NCI-H526 treated with DMSO at 0.1 percent for 48 hours (cell line): ENCODE data around the gene KCNK15.
A peak's percentile ranks its signal among the peaks of the same experiment; 100 is the strongest.

Source experiments
- DNase-seq: peaks from one replicate; lab custom pipeline; 2025; lab: John Stamatoyannopoulos, UW

KCNK15 gene

DNA sequence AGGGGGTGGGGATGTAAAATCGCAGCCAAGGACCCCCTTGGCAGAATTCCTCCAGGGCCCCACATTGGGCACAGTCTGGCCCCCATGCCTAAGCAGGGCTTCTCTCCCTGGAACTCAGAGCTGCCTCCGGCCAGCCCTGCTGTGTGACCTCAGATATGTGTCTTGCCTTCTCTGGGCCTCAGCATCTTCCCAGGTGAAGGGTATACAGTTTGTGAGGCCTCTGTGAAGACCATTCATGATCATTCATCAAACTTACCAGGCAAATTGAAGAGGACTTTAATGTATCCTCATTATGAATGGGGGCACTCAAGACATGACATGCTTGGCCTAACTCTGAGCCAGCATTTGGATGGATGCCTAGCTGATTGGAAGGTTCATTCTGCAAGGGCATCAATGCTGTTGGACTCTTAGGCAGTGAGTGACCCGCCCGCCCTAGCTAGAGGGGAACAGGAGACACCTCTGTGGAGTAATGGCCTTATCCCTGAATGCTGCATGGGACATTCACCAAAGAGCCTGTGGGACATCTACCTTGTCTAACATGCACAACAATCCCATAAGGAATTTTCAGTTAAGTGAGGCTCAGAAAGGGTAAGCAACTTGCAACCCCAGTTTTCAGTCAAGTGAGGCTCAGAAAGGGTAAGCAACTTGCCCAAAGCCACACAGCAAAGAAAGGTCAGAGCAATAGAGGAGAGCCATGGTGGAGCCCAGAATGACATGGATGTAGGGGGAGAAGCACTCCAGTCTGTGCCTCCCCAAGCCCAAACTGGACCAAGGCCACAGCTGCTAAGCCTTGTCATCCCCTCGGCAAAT, 30.0 kb upstream of the KCNK15 start:
- no peak for DNase-seq

DNA sequence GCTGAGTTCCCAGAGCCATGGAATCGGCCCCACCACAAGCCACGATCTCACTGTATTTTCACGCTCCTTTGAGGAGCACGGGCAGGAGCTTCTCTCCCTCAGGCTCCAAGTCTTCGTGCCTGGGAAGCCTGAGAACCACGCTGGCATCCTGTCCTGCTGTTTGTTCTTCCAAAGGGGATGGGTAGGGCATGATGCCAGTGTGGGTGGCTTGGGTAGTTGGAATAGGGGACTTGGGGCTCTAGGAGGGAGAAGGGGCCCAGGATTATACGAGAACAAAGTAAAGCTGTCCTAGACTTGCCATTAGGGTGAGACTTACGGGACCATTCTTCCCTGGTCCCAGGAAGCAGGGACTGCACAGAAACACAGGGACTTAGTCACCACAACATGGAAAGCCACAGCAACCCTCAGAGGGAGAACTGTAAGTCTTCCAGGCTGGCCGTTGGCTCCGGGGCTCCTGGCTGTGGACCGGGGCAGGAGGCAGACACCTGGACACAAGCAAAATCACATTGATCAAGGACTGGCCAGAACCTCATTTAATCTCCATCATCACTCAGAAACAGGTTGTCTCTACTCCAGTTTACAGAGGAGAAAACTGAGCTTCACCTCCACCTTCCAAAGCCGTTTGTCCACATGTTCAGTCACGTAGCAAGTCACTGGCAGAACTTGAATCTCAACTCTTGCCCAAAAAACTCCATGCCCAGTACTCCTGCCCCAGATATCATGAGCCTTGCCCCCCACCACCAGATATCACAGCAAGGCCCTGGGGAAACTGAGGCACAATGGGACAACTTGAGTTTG, 29.2 kb upstream of the KCNK15 start:
- DNase-seq, result no peak

DNA sequence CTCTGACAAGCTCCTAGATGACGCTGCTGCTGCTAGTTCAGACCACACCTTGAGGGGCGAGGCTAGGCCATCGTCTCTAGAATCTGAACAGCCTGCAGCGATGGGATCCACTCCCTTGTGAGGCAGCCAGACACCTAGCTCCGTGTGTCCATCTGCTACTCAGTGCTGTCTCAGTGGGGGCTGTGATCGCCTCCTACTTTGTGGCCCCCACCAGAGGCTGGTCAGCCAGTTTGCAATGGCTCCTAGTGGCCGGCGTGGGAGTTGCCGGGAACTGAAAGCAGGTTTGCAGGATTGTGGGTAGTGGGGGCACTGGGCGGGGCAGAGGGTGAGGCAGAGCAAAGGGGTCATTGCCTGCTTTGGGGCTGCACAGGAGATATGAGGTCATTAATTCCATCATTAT, 27.7 kb upstream of the KCNK15 start:
- no peak for DNase-seq

DNA sequence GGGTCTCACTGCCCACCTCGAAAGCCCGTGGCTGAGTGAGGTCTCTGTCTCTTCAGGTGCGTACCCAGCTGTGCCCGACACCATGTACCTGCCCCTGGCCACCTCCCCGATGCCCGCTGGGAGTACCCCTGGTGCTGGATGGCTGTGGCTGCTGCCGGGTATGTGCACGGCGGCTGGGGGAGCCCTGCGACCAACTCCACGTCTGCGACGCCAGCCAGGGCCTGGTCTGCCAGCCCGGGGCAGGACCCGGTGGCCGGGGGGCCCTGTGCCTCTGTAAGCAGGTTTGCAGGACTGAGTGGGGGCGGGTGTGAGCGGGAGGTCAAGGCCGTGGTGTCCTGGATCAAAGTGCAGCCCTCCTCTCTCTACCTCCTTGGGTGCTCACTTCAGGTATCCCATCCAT, 25.8 kb upstream of the KCNK15 start:
- no peak for DNase-seq

DNA sequence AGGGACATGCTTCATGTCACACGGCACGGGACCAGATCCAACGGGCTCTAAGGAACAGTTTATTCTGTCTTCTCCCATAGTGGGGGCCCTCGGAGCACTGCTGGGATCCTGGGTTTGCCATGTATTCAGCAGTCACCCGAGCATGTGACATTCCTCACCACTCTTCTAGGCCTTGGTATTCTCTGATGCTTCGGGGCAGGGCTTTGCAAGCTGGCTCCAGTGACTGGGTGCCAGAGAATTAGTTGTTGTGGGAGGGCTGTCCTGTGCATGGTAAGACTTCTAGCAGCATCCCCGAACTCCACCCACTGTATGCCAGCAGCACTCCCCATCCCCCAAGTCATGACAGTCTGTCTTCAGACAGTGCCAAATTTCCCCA, 25.1 kb upstream of the KCNK15 start:
- DNase-seq, result no peak

DNA sequence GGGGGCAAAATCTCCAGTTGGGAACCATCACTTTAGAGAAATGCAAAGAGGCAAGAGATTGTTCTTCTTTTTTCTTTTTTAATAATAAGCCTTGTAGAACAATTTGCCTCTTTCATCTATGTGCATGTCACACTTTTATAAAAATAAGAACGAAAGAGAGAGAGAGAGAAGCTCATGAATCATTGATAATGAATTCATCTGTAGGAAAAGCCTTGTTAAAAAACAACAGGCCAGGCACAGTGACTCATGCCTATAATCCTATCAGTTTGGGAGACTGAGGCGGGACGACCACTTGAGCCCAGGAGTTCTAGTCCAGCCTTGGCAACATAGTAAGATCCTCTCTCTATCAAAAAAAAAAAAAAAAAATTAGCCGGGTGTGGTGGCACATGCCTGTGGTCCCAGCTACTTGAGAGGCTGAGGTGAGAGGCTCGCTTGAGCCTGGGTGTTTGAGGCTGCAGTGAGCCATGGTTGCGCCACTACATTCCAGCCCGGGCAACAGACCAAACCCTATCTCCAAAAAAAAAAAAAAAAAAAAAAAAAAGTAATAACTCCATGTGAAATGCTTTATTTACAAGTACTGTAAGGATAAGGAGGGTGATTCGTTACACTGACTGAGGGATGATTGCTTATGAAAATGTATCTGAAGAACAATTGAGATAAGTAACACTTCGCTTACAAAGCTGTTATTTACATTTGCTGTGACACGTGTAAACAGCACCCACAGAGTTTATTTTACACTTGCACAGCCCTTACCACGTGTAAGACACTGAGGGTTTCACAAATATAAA, 24.5 kb upstream of the KCNK15 start:
- DNase-seq, result no peak

DNA sequence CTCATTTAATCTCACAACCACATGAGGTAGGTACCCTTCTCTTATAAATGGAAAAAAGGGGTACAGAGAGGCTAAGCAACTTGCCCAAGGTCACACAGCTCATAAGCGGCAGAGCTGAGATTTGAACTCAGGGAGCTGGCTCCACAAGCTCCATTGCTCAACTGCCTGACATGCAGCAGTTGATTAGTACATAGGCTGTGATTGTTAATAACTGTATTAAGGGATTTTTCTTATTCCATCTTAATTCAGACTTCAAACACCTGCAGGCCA, 23.9 kb upstream of the KCNK15 start:
- no peak for DNase-seq

DNA sequence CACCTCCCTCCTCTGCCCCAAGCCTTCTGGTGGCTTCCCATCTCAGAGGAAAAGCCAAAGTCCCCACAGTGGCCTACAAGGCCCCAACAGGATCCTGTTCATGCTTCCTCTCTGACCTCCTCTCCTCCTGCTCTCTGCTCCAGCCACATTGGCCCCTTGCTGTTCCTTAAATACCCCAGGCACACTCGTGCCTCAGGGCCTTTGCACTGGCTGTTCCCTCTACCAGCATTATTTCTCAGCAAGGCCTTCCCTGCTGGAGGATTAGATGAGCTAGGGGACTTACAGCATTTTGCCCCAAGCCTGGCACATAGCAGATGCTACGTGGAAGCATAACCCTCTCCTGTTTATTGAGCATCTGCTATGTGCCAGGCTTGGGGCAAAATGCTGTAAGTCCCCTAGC, 22.7 kb upstream of the KCNK15 start:
- no peak for DNase-seq

DNA sequence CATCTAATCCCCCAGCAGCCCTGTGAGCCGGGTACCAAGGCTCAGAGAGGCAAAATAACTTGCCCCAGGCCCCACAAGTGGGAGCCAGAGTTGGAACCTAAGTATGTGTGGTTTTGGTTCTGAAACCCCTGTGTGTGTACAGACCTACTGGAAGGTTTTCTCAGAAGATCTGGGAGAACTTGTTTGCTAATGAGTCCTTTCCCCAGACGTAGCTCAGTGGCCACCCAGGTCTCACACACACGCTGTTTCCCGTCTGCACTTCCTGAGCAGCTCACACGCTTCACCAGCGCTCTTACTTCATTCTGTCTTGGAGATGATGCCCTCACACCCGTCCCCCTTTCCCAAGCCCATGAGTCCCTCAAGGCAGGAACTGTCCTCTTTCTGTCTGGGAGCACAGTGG, 22.3 kb upstream of the KCNK15 start:
- no peak for DNase-seq

DNA sequence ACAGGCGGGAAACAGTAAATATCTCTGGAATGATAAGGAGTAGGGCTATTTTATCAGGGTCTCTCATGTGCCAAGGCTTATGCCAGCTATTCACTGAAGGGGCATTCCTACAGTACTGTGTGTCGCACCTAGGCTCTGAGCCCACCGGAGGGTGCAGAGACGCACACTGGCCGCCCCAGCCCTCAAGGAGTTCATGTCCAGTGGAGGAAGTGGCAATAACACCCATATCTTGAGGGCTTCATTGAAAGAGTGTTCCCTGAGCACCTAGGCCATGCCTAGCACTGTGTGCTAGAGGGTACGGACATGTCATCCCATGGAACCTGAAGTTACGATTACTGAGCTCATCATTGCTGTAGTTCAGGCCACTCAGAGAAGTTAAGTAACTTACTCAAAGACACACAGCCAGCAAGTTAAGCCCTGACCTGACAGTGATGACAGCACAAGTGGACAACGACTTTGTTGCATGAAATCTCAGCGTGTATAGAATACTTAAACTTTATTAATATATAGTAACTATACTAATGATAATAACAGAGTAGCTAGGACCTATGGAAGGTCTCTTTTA, 21.8 kb upstream of the KCNK15 start:
- DNase-seq, result no peak

DNA sequence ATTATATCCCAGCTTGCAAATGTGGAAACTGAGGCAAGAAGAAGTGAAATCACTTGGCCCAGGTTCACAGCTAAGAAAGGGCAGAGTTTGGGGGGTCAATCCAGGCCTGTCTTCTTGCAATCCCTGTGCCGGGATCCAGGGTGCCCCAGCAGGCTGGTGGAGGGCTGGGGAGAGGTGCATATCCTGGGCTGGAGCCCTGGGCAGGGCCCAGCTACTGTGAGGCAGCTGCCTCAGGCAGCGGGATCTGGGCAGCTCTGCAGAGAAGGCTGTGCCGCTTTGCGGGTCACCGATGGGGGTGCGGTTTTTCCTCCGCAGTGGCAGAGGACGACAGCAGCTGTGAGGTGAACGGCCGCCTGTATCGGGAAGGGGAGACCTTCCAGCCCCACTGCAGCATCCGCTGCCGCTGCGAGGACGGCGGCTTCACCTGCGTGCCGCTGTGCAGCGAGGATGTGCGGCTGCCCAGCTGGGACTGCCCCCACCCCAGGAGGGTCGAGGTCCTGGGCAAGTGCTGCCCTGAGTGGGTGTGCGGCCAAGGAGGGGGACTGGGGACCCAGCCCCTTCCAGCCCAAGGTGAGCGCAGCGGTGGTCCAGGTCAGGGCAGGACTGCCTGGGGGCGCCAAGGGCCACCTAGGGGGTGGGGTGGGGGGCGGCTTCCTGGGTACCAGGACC, 21.1 kb upstream of the KCNK15 start:
- no peak for DNase-seq

DNA sequence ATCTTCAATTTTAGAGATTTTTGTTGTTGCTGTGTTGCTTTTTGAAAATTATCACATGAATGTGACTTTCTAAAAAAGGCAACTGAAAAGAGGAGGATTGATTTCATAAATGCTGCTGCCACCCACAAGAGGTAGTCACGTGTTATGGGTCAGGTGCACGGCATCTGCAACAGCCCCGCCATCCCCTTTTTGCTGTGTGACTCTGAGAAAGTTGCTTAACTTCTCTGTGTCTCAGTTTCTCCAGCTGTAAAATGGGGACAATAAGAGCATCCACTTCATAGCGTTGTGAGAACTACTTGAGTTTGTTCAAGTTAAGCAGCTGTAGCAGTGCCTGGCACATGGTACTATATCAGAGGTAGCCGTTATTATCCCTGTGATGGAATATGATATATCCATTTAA, 19.8 kb upstream of the KCNK15 start:
- no peak for DNase-seq

DNA sequence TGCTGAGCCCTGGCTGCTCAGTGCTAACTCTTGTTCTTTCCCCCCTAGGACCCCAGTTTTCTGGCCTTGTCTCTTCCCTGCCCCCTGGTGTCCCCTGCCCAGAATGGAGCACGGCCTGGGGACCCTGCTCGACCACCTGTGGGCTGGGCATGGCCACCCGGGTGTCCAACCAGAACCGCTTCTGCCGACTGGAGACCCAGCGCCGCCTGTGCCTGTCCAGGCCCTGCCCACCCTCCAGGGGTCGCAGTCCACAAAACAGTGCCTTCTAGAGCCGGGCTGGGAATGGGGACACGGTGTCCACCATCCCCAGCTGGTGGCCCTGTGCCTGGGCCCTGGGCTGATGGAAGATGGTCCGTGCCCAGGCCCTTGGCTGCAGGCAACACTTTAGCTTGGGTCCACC, 18.6 kb upstream of the KCNK15 start:
- no peak for DNase-seq

DNA sequence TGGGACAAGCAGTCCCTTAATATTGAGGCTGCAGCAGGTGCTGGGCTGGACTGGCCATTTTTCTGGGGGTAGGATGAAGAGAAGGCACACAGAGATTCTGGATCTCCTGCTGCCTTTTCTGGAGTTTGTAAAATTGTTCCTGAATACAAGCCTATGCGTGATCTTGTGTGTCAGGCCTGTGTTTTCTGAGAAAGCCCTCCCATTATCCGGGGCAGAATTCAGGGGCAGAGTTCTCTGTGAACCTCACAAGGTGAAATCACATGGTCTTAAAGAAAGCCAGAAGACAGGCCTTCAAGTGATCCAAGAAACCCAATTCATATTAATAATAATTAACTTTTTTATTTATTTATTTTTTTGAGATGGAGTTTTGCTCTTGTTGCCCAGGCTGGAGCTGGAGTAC, 18.0 kb upstream of the KCNK15 start:
- DNase-seq, result no peak

DNA sequence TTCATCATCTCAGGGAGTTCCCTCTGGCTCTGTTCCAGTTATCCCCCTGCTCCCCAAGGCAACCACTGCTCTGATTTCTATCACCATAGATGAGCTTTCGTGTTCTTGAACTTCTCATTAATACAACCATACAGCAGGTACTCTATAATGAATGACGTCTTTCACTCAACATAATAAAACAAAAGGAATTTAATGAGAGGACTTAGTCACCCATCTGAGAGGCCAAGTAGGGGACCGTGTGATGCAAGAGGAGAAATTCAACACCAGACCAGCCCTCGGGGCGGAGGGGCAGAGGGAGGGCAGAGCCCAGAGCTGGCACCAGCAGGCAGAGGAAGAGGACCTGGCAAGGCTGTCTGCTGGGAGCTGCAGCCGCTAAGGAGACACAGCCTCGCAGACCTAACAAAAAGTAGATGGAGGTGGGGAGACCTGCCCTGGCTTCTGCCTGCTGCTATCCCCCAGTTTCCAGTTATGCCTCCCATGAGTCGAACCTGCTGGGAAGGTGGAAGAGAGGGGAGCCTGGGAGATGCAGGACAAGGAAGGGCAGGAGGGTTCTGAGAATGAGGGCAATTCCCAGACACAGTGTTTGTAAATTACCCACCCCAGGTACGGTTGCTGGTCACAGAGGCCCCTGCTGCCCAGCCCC, 16.7 kb upstream of the KCNK15 start:
- DNase-seq, result peak; percentile 51

DNA sequence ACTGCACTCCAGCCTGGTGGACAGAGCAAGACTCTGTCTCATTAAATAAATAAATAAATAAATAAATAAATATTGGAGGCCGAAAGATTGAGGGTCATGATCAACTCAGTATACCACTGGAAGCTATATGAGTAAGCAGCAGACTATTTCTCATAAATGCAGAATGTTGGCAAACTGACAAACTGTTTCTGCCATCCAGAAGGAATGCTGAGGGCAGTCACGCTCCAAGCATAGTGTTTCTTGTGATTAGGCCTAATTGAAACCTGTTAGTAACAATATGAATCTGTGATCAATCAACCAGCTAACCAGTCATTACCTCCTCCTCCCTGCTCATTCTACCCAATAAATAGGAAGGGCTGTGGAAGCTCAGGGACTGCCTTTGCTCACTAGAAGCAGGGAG, 15.2 kb upstream of the KCNK15 start:
- DNase-seq, result no peak

DNA sequence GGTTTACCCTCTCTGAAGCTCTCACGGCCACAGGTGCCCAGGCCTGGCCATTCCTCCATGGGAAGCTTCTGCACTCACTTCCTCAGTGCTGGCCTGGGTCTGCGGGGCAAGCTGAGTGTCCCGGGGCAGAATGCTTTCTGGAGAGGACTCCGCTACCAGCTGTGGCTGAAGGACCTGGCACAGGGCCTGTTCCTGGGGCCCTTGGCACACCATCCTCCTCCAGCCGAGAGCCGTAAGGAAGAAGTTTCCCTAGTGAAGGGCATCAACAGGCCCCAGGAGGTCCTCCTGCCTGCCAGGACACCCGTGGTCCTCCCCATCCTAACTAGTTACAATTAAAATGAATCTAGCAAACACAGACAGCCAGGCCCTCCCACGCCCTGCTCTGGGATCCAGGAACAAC, 14.0 kb upstream of the KCNK15 start:
- no peak for DNase-seq

DNA sequence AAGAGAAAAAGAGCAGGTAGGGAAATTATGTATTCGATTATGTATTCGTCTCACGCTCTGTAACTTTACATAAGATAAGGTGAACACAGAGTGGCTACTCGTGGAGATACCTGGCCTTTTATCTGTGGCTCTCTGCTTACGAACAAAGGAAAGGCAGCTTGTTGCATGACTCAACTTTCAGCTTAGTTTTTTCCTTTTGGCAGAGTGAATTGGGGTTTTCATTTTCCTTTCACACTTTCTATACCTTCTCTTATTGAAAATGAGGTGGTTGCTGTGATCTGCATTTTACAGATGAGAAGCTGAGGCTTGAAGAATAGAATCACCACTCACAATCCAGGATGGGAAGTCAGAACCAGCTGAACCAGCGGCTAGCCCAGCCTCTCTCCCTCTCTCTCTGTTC, 13.3 kb upstream of the KCNK15 start:
- no peak for DNase-seq

DNA sequence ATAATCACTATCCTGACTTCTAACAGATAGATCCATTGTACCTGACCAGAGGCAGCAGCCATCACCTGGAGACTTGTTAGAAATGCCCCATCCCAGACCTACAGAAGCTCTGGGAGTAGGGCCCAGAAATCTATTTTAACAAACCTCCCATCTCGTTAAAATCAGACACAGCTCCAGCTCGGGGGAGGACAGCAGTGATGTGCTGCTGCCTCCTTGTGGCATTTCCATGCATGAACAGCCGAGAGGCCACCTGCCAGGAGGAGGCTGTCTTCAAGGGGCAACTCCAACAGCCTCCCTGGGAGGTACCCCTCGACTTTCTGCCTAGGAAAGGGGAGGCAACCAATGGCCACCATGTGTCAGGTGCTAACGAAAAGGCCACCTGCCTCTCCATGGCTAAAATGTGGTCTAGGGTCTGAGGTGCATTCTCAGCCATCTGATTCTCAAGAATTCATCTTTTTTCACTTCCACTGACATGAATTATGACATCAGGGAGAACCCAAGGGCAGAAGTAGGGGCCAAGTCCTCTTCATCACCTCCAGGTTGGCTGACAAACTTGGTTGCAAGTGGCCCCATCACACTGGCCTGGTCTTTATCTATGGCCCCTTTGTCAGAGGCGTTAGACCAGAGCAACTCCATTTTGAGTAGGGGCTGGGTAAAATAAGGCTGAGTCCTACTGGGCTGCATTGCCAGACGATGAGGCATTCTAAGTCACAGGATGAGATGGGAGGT, 12.2 kb upstream of the KCNK15 start:
- no peak for DNase-seq

DNA sequence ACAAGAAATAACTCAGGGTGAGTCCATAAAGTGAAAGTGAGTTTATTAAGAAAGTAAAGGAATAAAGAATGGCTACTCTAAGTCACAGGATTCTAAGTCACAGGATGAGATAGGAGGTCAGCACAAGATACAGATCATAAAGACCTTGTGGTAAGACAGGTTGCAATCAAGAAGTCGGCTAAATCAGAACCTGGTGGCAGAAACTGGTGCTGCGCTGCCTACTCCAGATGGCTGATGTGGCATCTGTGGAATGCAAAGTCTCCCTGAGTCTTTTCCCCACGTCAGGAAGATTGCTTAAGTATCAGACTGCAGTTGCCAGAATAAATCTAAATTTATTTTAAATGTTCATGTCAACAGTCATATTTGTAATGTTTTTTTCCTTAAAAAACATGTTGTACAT, 10.7 kb upstream of the KCNK15 start:
- DNase-seq, result no peak

DNA sequence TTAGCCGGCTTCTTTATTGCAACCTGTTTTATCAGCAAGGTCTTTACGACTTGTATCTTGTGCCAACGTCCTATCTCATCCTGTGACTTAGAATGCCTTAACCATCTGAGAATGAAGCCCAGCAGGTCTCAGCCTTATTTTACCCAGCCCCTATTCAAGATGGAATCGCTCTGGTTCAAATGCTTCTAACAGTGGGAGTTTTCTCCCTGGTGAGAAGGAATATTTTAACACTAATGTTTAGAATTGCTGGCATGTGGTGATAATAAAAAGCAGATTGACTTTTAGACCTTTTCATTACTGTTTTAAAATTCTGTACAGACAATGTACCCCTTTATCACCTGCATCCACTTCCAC, 9.9 kb upstream of the KCNK15 start:
- DNase-seq, result no peak
